ENCODE measurements around the gene TMEM168. TPM values are rescaled to one million over a fixed set of nuclear protein-coding genes. Genes with fewer than 3 reads are reported as not detected.

TMEM168 gene
- total and polyA plus RNA-seq, 9 donors, result 22.8 to 35.5 (median 26.7) TPM

DNA sequence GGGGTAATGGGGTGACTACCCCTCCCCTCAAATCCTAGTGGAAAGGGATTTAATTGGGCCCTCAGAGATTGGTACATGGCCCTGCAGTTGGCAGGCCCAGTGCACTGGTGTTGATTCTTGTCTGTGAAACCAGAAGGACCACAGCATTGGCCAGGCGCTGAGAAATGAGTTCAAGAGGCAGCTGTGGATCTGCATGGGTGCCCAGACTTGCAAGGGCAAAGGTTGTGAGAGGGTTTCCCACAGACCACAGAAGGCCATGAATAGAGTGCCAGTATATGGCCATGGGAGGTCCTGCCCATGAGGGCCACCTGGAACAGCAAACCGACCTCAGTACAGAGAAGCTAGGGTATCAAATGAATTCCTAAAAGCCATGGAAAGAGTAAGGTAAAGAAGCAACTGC, 32.9 kb downstream of the TMEM168 start:
- 100% methylated on average over 1 of the region's 2 CpGs for WGBS (ENCODE audit: insufficient coverage)
- no peak overlapping the region for H3K4me3 ChIP-seq (ENCODE audit: low read length)

DNA sequence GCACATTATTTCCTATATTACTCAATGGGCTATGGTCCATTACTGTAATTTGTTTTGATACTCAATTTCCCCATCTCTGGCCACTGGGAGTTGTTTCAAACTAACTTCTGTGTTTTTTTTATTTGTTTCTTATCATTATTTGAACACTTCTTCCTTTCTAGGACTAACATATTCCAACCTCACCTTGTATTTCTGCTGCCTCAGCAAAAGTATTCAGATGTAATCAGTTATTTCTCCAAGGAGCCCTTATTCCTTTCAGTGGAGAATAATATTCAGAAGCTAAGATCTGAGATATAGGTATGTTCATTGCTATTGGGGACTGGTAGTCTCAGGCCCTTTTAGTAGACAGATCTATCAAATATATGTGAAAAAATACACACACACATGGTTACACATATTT, 36.9 kb downstream of the TMEM168 start:
- H3K9me3 ChIP-seq (replicated peaks; ENCODE audit: control insufficient read depth, low read depth, low read length), result no peaks in the 10 kb centered on the region
- DNase-seq, result no peak
- no peak overlapping the region for H3K27ac ChIP-seq (ENCODE audit: low read length)
- no peaks in the 10 kb centered on the region for H3K27me3 ChIP-seq (ENCODE audit: control insufficient read depth, insufficient read depth, low read length)
- H3K4me1 ChIP-seq (ENCODE audit: control insufficient read depth, insufficient read depth, low read length), result no peaks in the 10 kb centered on the region
- H3K36me3 ChIP-seq (ENCODE audit: control insufficient read depth, insufficient read depth, low read length), result no peaks in the 10 kb centered on the region
- no peak overlapping the region for H3K4me3 ChIP-seq (ENCODE audit: low read length)

More for the DNA sequence above, 32.9 kb downstream of the TMEM168 start:
- H3K27ac ChIP-seq (ENCODE audit: low read length), result no peak overlapping the region
- no peak for DNase-seq
- H3K9me3 ChIP-seq (replicated peaks; ENCODE audit: control insufficient read depth, low read depth, low read length), result no peaks in the 10 kb centered on the region
- H3K4me1 ChIP-seq (ENCODE audit: control insufficient read depth, insufficient read depth, low read length), result no peaks in the 10 kb centered on the region
- no peaks in the 10 kb centered on the region for H3K27me3 ChIP-seq (ENCODE audit: control insufficient read depth, insufficient read depth, low read length)
- H3K36me3 ChIP-seq (ENCODE audit: control insufficient read depth, insufficient read depth, low read length), result no peaks in the 10 kb centered on the region

GRCh38 chr7:112752576-112752975, 37.6 kb downstream of the TMEM168 start:
- Histone ChIP-seq H3K36me3 (ENCODE audit: control insufficient read depth, insufficient read depth, low read length) (no peaks in the 10 kb centered on the region), H3K27me3 (ENCODE audit: control insufficient read depth, insufficient read depth, low read length) (no peaks in the 10 kb centered on the region), H3K9me3 (replicated peaks; ENCODE audit: control insufficient read depth, low read depth, low read length) (no peaks in the 10 kb centered on the region), H3K4me1 (ENCODE audit: control insufficient read depth, insufficient read depth, low read length) (no peaks in the 10 kb centered on the region), H3K27ac (ENCODE audit: low read length) (no peak overlapping the region), H3K4me3 (ENCODE audit: low read length) (no peak overlapping the region)
- DNase-seq, result no peak
- 100% methylated on average over 2 of the region's 3 CpGs for WGBS (ENCODE audit: insufficient coverage)

DNA sequence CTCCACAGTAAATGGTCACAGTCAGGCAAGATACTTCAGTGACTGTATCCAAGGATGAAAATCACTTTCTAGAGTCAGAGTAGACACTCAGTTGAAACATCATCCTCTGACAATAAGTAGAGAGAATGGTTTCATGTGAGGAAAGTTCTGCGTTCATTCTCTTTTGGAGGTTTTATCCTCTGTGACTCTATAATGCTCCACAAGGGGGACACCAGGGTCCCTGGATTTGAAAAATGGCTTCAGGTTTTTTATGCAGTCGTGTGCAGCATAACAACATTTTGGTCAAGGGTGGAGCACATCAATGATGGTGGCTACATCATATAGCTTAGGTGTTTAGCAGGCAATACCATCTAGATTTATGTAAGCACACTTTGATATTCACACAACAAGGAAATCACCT, 40.4 kb downstream of the TMEM168 start:
- WGBS (ENCODE audit: insufficient coverage), result no CpG with 5 or more reads among the region's 2 CpGs
- no peaks in the 10 kb centered on the region for H3K9me3 ChIP-seq (replicated peaks; ENCODE audit: control insufficient read depth, low read depth, low read length)
- DNase-seq, result no peak
- H3K27me3 ChIP-seq (ENCODE audit: control insufficient read depth, insufficient read depth, low read length), result no peaks in the 10 kb centered on the region
- no peak overlapping the region for H3K4me3 ChIP-seq (ENCODE audit: low read length)
- H3K36me3 ChIP-seq (ENCODE audit: control insufficient read depth, insufficient read depth, low read length), result no peaks in the 10 kb centered on the region
- H3K4me1 ChIP-seq (ENCODE audit: control insufficient read depth, insufficient read depth, low read length), result no peaks in the 10 kb centered on the region
- no peak overlapping the region for H3K27ac ChIP-seq (ENCODE audit: low read length)

GRCh38 chr7:112748381-112748780, 41.8 kb downstream of the TMEM168 start:
- no peaks in the 10 kb centered on the region for H3K27me3 ChIP-seq (ENCODE audit: control insufficient read depth, insufficient read depth, low read length)
- H3K27ac ChIP-seq (ENCODE audit: low read length), result no peak overlapping the region
- H3K4me1 ChIP-seq (ENCODE audit: control insufficient read depth, insufficient read depth, low read length), result no peaks in the 10 kb centered on the region
- no peak for DNase-seq
- H3K36me3 ChIP-seq (ENCODE audit: control insufficient read depth, insufficient read depth, low read length), result no peaks in the 10 kb centered on the region
- H3K4me3 ChIP-seq (ENCODE audit: low read length), result no peak overlapping the region
- no peaks in the 10 kb centered on the region for H3K9me3 ChIP-seq (replicated peaks; ENCODE audit: control insufficient read depth, low read depth, low read length)

- Histone ChIP-seq H3K9me3 (replicated peaks; ENCODE audit: control insufficient read depth, low read depth, low read length) (no peaks in the 10 kb centered on the region), H3K27ac (ENCODE audit: low read length) (no peak overlapping the region), H3K4me1 (ENCODE audit: control insufficient read depth, insufficient read depth, low read length) (no peaks in the 10 kb centered on the region), H3K27me3 (ENCODE audit: control insufficient read depth, insufficient read depth, low read length) (no peaks in the 10 kb centered on the region), H3K36me3 (ENCODE audit: control insufficient read depth, insufficient read depth, low read length) (no peaks in the 10 kb centered on the region), H3K4me3 (ENCODE audit: low read length) (no peak overlapping the region)
- no CpG with 5 or more reads among the region's 1 CpG for WGBS (ENCODE audit: insufficient coverage)
- no peak for DNase-seq
Observed at GRCh38 chr7:112745635-112746034, 44.6 kb downstream of the TMEM168 start.

- Histone ChIP-seq H3K27me3 (ENCODE audit: control insufficient read depth, insufficient read depth, low read length) (no peaks in the 10 kb centered on the region), H3K27ac (ENCODE audit: low read length) (no peak overlapping the region), H3K9me3 (replicated peaks; ENCODE audit: control insufficient read depth, low read depth, low read length) (peaks cover 4% of the 10 kb centered on the region), H3K36me3 (ENCODE audit: control insufficient read depth, insufficient read depth, low read length) (no peaks in the 10 kb centered on the region), H3K4me1 (ENCODE audit: control insufficient read depth, insufficient read depth, low read length) (no peaks in the 10 kb centered on the region), H3K4me3 (ENCODE audit: low read length) (no peak overlapping the region)
- peak; percentile 11 for DNase-seq
- WGBS (ENCODE audit: insufficient coverage), result 67% methylated on average over 1 of the region's 2 CpGs
Observed at GRCh38 chr7:112744818-112745217, 45.4 kb downstream of the TMEM168 start.

- Histone ChIP-seq H3K27me3 (ENCODE audit: control insufficient read depth, insufficient read depth, low read length) (no peaks in the 10 kb centered on the region), H3K4me3 (ENCODE audit: low read length) (no peak overlapping the region), H3K4me1 (ENCODE audit: control insufficient read depth, insufficient read depth, low read length) (no peaks in the 10 kb centered on the region), H3K36me3 (ENCODE audit: control insufficient read depth, insufficient read depth, low read length) (no peaks in the 10 kb centered on the region), H3K9me3 (replicated peaks; ENCODE audit: control insufficient read depth, low read depth, low read length) (peaks cover 8% of the 10 kb centered on the region), H3K27ac (ENCODE audit: low read length) (no peak overlapping the region)
- 86% methylated on average over 1 of the region's 1 CpG for WGBS (ENCODE audit: insufficient coverage)
- no peak for DNase-seq
Observed at GRCh38 chr7:112743811-112744210, 46.4 kb downstream of the TMEM168 start.

DNA sequence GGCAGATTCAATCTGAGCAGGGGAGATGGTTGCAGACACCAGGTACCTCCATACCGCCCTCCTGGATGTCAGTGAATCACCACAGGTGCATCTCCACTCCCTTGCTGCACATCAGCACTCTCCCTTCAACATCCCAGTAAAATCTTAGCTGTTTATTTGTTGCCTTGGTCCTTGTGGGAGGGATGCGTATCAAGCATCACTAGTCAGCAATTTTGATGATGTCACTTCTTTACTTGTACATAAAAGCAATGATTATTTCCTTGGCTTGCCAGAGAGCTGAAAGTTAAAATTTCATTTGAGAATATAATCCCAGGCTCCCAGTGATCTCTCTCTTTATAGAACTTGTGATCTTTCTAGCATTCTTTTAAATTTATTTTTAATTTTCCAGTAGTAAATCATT, 49.5 kb downstream of the TMEM168 start:
- no peaks in the 10 kb centered on the region for H3K36me3 ChIP-seq (ENCODE audit: control insufficient read depth, insufficient read depth, low read length)
- no peaks in the 10 kb centered on the region for H3K4me1 ChIP-seq (ENCODE audit: control insufficient read depth, insufficient read depth, low read length)
- no peaks in the 10 kb centered on the region for H3K27me3 ChIP-seq (ENCODE audit: control insufficient read depth, insufficient read depth, low read length)
- no CpG with 5 or more reads among the region's 2 CpGs for WGBS (ENCODE audit: insufficient coverage)
- DNase-seq, result no peak
- no peak overlapping the region for H3K27ac ChIP-seq (ENCODE audit: low read length)
- no peak overlapping the region for H3K4me3 ChIP-seq (ENCODE audit: low read length)
- H3K9me3 ChIP-seq (replicated peaks; ENCODE audit: control insufficient read depth, low read depth, low read length), result peaks cover 21% of the 10 kb centered on the region

GRCh38 chr7:112739436-112740180, 50.6 kb downstream of the TMEM168 start:
- no peak overlapping the region for H3K4me3 ChIP-seq (ENCODE audit: low read length)
- H3K27me3 ChIP-seq (ENCODE audit: control insufficient read depth, insufficient read depth, low read length), result no peaks in the 10 kb centered on the region
- no peaks in the 10 kb centered on the region for H3K36me3 ChIP-seq (ENCODE audit: control insufficient read depth, insufficient read depth, low read length)
- H3K27ac ChIP-seq (ENCODE audit: low read length), result no peak overlapping the region
- peaks cover 28% of the 10 kb centered on the region for H3K9me3 ChIP-seq (replicated peaks; ENCODE audit: control insufficient read depth, low read depth, low read length)
- H3K4me1 ChIP-seq (ENCODE audit: control insufficient read depth, insufficient read depth, low read length), result no peaks in the 10 kb centered on the region
- no peak for DNase-seq
- WGBS (ENCODE audit: insufficient coverage), result 69% methylated on average over 3 of the region's 3 CpGs

DNA sequence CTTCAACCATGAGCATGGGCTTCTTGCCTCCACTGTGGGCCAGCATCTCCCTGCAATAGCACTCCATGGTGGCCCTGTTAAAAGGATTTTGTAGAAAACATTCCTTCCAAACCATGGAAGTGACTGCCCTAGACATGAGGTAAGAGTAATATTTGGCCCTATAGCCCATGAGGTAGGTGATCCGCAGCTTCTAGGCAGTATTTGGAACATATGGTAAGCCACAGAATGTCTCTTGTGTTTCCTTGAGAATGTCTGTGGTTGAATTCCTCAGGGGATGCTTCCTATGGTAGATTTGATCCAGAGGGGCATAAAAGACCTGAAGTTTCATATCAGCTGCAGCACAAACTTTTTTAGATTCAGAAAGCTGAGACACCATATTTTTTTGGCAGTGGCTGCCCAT, 54.9 kb downstream of the TMEM168 start:
- Histone ChIP-seq H3K4me1 (ENCODE audit: control insufficient read depth, insufficient read depth, low read length) (no peaks in the 10 kb centered on the region), H3K4me3 (ENCODE audit: low read length) (no peak overlapping the region), H3K9me3 (replicated peaks; ENCODE audit: control insufficient read depth, low read depth, low read length) (peaks cover 32% of the 10 kb centered on the region), H3K36me3 (ENCODE audit: control insufficient read depth, insufficient read depth, low read length) (no peaks in the 10 kb centered on the region), H3K27ac (ENCODE audit: low read length) (no peak overlapping the region), H3K27me3 (ENCODE audit: control insufficient read depth, insufficient read depth, low read length) (no peaks in the 10 kb centered on the region)
- no peak for DNase-seq
- 50% methylated on average over 1 of the region's 1 CpG for WGBS (ENCODE audit: insufficient coverage)
